Heart left ventricle (tissue), 16 donors: Measurements from ENCODE around the gene BACH2. TPM values are rescaled to one million over a fixed set of nuclear protein-coding genes. Genes with fewer than 3 reads are reported as not detected.

ENCODE experiments used
- ATAC-seq, 4 donors: fragments of 200-7000 bp; cut with Tn5 transposase; one replicate each; pipeline ENCODE4 v1.9.1; 2020 to 2022; ENCODE audit warnings: moderate library complexity in 4 of 4, mild to moderate bottlenecking in 3 of 4, moderate number of reproducible peaks in 1 of 4
- DNase-seq, 5 donors: peaks; one replicate each; pipeline ENCODE4 v3.0.0-alpha.2; 2020
- H3K27ac ChIP-seq, 12 donors: fragments of 200-600 bp; sonication (generic) in 4 of 12; one replicate each; pipeline versions ENCODE4 v1.5.0 to v1.8.0; 2016 to 2022; ENCODE audit warnings: mild to moderate bottlenecking in 2 of 12
- H3K27me3 ChIP-seq, 9 donors: fragments of 200-600 bp; sonication (generic) in 2 of 9; one replicate each; pipeline versions ENCODE4 v1.5.1 to v1.8.0; 2016 to 2022; ENCODE audit warnings: mild to moderate bottlenecking in 3 of 9
- H3K36me3 ChIP-seq, 9 donors: fragments of 200-600 bp; sonication (generic) in 2 of 9; one replicate each; pipeline versions ENCODE4 v1.5.0 to v1.8.0; 2018 to 2022; ENCODE audit warnings: mild to moderate bottlenecking in 2 of 9
- H3K4me1 ChIP-seq, 12 donors: fragments of 200-600 bp; sonication (generic) in 4 of 12; one replicate each; pipeline versions ENCODE4 v1.5.0 to v1.8.0; 2016 to 2022; ENCODE audit warnings: mild to moderate bottlenecking in 3 of 12
- H3K4me3 ChIP-seq, 12 donors: fragments of 200-600 bp; sonication (generic) in 4 of 12; one replicate each; pipeline versions ENCODE4 v1.5.0 to v1.8.0; 2017 to 2022; ENCODE audit warnings: mild to moderate bottlenecking in 9 of 12, moderate library complexity in 4 of 12
- H3K9me3 ChIP-seq, 12 donors: fragments of 200-600 bp; sonication (generic) in 4 of 12; one replicate each; pipeline versions ENCODE4 v1.5.0 to v1.8.0; 2016 to 2022; ENCODE audit warnings: mild to moderate bottlenecking in 1 of 12
- CTCF ChIP-seq, 12 donors: fragments of 200-600 bp; sonication (generic) in 4 of 12; IDR thresholded peaks; one replicate each; pipeline versions ENCODE4 v1.5.0 to v1.8.0; 2018 to 2022; ENCODE audit warnings: antibody characterized with exemption in 12 of 12, mild to moderate bottlenecking in 5 of 12
- POLR2A ChIP-seq, 2 donors: fragments of 450-650 bp; IDR thresholded peaks; one replicate each; pipeline ENCODE4 v1.6.1; 2017; ENCODE audit warnings: antibody characterized with exemption in 2 of 2, mild to moderate bottlenecking in 2 of 2, moderate library complexity in 2 of 2
- WGBS, 4 donors: extraction: QIAGEN DNeasy Blood & Tissue Kit in 2 of 4; methylation state at CpG; one replicate each; pipeline versions ENCODE4 v1.1.5 to v1.1.7; 2013 to 2018; 5-methylcytosine and 5-hydroxymethylcytosine counted together
- intact Hi-C, 10 donors: fragments of 100-400 bp; cut with DNase I; formaldehyde crosslinking; loops; one replicate each; pipeline versions ENCODE4 v1.11.1 to v1.14.2; 2022
- polyA plus RNA-seq, 2 donors: library from polyadenylated mRNA; stranded (reverse); fragments of 200-250 nt; gene quantifications; one replicate each; pipeline ENCODE4 v1.2.3, GENCODE V29; 2013
- total RNA-seq, 9 donors: library from RNA; depleted of rRNA in 2 of 9; stranded (reverse); fragments of >200 nt in 2 of 9; fragmentation: NEBNext Ultra II Directional in 3 of 9; extraction: Animal tissue kit (Norgen Biotek cat#: 25700) in 3 of 9; gene quantifications; one replicate each; pipeline versions ENCODE4 v1.1.0 to v1.2.4, GENCODE V29; 2016 to 2023
- donor health status: ischemic (EF 13 %, LVEDD 7.1; RV severe dilation, severe dysfunction).
- donor health status: healthy with polysubstance abuse.
- donor health status: DM: no; HTN: yes; CAD: no.
- donor health status: DM: no; HTN: no; CAD: no.
- donor health status: ischemic (EF 25% LVEDD 6.9; RV normal size, moderate dysfunction).
- donor health status: ischemic (EF 25% LVEDD 5.7; RV mildly dilated, moderate dysfunction).
- donor health status: healthy.
- donor health status: DM: yes; HTN: yes; CAD: no.
- donor health status: ischemic (EF 35%, LVEDD 5.7; RV mildly dilated, moderate dysfunction).
- donor health status: nonischemic (EF 11% LVEDD 7.7; RV severe dilation, severe dysfunction).
- donor health status: DM: yes; HTN: yes; CAD: no.
- donor health status: PGD.
- donor health status: ischemic (EF 29% LVEDD 5.4; RV normal size, mild dysfunction).
- donor health status: nonischemic (EF 23%, LVEDD 6.1; RV moderate dilation, normal function).

Gene BACH2
- total and polyA plus RNA-seq, 11 donors = 0.23 to 8.4 (median 1.5) TPM

GRCh38 chr6:90190752-90191395 lies 105.8 kb downstream of the BACH2 start:
- ATAC-seq = no peak

GRCh38 chr6:90190131-90190530 lies 106.5 kb downstream of the BACH2 start:
- intact Hi-C loops = no loop called here
- Histone ChIP-seq H3K27me3 (no peaks in the 10 kb centered on the region), H3K4me1 (peaks cover 0 to 43% (median 23%) of the 10 kb centered on the region in 12 donors), H3K9me3 (no peaks in the 10 kb centered on the region), H3K4me3 (no peak overlapping the region), H3K27ac (no peak overlapping the region), H3K36me3 (no peaks in the 10 kb centered on the region)
- TF ChIP-seq POLR2A (IDR thresholded peaks at IDR 0.05) = no peak
- ATAC-seq (no peak), DNase-seq (no peak)
- 69 to 76% (median 73%) methylated on average over 4 of the region's 4 CpGs for WGBS, 4 donors

More at GRCh38 chr6:90190752-90191395, 105.8 kb downstream of the BACH2 start:
- Histone ChIP-seq H3K4me3 (no peak overlapping the region), H3K4me1 (peaks cover 0 to 43% (median 24%) of the 10 kb centered on the region in 12 donors), H3K27me3 (no peaks in the 10 kb centered on the region), H3K36me3 (no peaks in the 10 kb centered on the region), H3K9me3 (no peaks in the 10 kb centered on the region), H3K27ac (no peak overlapping the region)
- intact Hi-C loops = no loop called here
- DNase-seq = no peak
- TF ChIP-seq POLR2A (IDR thresholded peaks at IDR 0.05) (no peak), CTCF (IDR thresholded peaks at IDR 0.05) (no peak)
- WGBS, 4 donors = 75 to 83% (median 79%) methylated on average over 5 of the region's 5 CpGs

- TF ChIP-seq CTCF (IDR thresholded peaks at IDR 0.05) = no peak
- no peak for TF ChIP-seq POLR2A (IDR thresholded peaks at IDR 0.05)
- H3K27ac ChIP-seq = peak overlapping the region in 3 of 12 donors; percentile 21 to 40 (median 39)
- intact Hi-C loops = loop anchor here in 1 of 10 donors (10.0 kb wide), 1 partner anchor 213 kb away; no protein-coding TSS in a partner anchor
- no peaks in the 10 kb centered on the region for H3K9me3 ChIP-seq
- H3K4me3 ChIP-seq = no peak overlapping the region
- H3K27me3 ChIP-seq = no peaks in the 10 kb centered on the region
- WGBS, 4 donors = 49 to 58% (median 57%) methylated on average over 8 of the region's 8 CpGs
- no peaks in the 10 kb centered on the region for H3K36me3 ChIP-seq
- peak in 3 of 4 donors; percentile 43 to 66 (median 59) for ATAC-seq
- DNase-seq = no peak
- peaks cover 0 to 54% (median 28%) of the 10 kb centered on the region in 12 donors for H3K4me1 ChIP-seq
Observed at GRCh38 chr6:90187437-90188121, 109.1 kb downstream of the BACH2 start.

- no peak for ATAC-seq
- TF ChIP-seq CTCF (IDR thresholded peaks at IDR 0.05) (no peak), POLR2A (IDR thresholded peaks at IDR 0.05) (no peak)
Observed at GRCh38 chr6:90186637-90187371, 109.8 kb downstream of the BACH2 start.

More at GRCh38 chr6:90186637-90187371, 109.8 kb downstream of the BACH2 start:
- intact Hi-C loops = loop anchor here in 1 of 10 donors (10.0 kb wide), 1 partner anchor 212 kb away; no protein-coding TSS in a partner anchor
- WGBS, 4 donors = 50 to 60% (median 56%) methylated on average over 8 of the region's 8 CpGs
- H3K27ac ChIP-seq = no peak overlapping the region
- H3K9me3 ChIP-seq = no peaks in the 10 kb centered on the region
- DNase-seq = no peak
- H3K4me3 ChIP-seq = no peak overlapping the region
- H3K27me3 ChIP-seq = no peaks in the 10 kb centered on the region
- H3K4me1 ChIP-seq = peaks cover 0 to 54% (median 28%) of the 10 kb centered on the region in 12 donors
- H3K36me3 ChIP-seq = no peaks in the 10 kb centered on the region
